ENCODE measurements around the gene SUGP1.

DNA sequence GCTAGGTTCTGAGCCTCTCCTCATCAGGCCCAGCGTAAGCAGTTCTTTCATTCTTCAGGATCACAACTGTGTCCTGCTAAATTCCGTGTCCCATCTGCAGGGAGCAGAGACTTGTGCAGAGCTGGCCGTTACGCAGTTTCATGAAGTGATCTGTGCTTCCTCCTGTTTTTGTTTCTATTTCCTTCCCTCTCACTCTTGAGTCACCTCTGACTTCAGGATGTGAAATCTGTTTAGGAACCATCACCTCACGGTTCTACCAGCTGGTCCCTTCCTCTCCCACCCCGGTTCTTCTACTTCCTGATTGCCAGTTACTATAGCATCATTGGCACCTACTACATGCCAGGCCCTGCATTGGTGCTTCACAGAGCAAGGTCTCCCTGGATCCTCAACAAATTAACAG, 8.8 kb upstream of the SUGP1 start:
- TF ChIP-seq CTCF (IDR thresholded peaks at IDR 0.05; ENCODE audit: poor library complexity, severe bottlenecking) (no peak), RAD21 (conservative IDR thresholded peaks at IDR 0.05) (no peak), TAF1 (IDR thresholded peaks at IDR 0.05; ENCODE audit: low read depth) (no peak), POLR2AphosphoS5 (IDR thresholded peaks at IDR 0.05) (no peak)
- TF ChIP-seq, protein P1, sequence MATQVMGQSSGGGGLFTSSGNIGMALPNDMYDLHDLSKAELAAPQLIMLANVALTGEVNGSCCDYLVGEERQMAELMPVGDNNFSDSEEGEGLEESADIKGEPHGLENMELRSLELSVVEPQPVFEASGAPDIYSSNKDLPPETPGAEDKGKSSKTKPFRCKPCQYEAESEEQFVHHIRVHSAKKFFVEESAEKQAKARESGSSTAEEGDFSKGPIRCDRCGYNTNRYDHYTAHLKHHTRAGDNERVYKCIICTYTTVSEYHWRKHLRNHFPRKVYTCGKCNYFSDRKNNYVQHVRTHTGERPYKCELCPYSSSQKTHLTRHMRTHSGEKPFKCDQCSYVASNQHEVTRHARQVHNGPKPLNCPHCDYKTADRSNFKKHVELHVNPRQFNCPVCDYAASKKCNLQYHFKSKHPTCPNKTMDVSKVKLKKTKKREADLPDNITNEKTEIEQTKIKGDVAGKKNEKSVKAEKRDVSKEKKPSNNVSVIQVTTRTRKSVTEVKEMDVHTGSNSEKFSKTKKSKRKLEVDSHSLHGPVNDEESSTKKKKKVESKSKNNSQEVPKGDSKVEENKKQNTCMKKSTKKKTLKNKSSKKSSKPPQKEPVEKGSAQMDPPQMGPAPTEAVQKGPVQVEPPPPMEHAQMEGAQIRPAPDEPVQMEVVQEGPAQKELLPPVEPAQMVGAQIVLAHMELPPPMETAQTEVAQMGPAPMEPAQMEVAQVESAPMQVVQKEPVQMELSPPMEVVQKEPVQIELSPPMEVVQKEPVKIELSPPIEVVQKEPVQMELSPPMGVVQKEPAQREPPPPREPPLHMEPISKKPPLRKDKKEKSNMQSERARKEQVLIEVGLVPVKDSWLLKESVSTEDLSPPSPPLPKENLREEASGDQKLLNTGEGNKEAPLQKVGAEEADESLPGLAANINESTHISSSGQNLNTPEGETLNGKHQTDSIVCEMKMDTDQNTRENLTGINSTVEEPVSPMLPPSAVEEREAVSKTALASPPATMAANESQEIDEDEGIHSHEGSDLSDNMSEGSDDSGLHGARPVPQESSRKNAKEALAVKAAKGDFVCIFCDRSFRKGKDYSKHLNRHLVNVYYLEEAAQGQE (IDR thresholded peaks at IDR 0.05; ENCODE audit: borderline replicate concordance): no peak

Measured in neural cell (in vitro differentiated cells).